Activated naive CD4-positive, alpha-beta T cell treated with anti-CD3 and anti-CD28 coated beads, Interleukin-2, amount 50 U/mL, for 16 hours (primary cell): ENCODE results near the gene TRIM14.
"Not testable (repeated sequence)": the region's sequence is repeated elsewhere in the genome, so short reads cannot be mapped to it uniquely, and the experiment has no call there.

Experiments
- DNase-seq: peaks from one replicate; pipeline ENCODE4 v3.0.0-alpha.2; 2020

TRIM14 gene

GRCh38 chr9:98140503-98140902 is 21.5 kb upstream of the TRIM14 start:
- no peak for DNase-seq

- no peak for DNase-seq
Measured at GRCh38 chr9:98136489-98136888, 17.5 kb upstream of the TRIM14 start.

GRCh38 chr9:98135938-98136337 is 16.9 kb upstream of the TRIM14 start:
- no peak for DNase-seq

GRCh38 chr9:98135558-98135934 is 16.5 kb upstream of the TRIM14 start:
- DNase-seq, result no peak

- no peak for DNase-seq
Measured at GRCh38 chr9:98134702-98135557, 15.9 kb upstream of the TRIM14 start.

GRCh38 chr9:98132806-98133631 is 14.0 kb upstream of the TRIM14 start:
- no peak for DNase-seq

GRCh38 chr9:98132158-98132557 is 13.1 kb upstream of the TRIM14 start:
- DNase-seq, result no peak

GRCh38 chr9:98130576-98131228 is 11.7 kb upstream of the TRIM14 start:
- no peak for DNase-seq

- DNase-seq, result not testable (repeated sequence)
Measured at GRCh38 chr9:98130060-98130459, 11.0 kb upstream of the TRIM14 start.

- DNase-seq, result no peak
Measured at GRCh38 chr9:98129451-98129881, 10.4 kb upstream of the TRIM14 start.

GRCh38 chr9:98128316-98128715 is 9.3 kb upstream of the TRIM14 start:
- DNase-seq, result no peak

GRCh38 chr9:98127226-98127625 is 8.2 kb upstream of the TRIM14 start:
- no peak for DNase-seq

- no peak for DNase-seq
Measured at GRCh38 chr9:98124637-98125426, 5.8 kb upstream of the TRIM14 start.

GRCh38 chr9:98124091-98124490 is 5.1 kb upstream of the TRIM14 start:
- not testable (repeated sequence) for DNase-seq

GRCh38 chr9:98121058-98121457 is 2.0 kb upstream of the TRIM14 start:
- no peak for DNase-seq

GRCh38 chr9:98120476-98120875 is 1.5 kb upstream of the TRIM14 start:
- no peak for DNase-seq

- peak; percentile 37 for DNase-seq
Measured at GRCh38 chr9:98117984-98118639, 910 bp downstream of the TRIM14 start.

- not testable (repeated sequence) for DNase-seq
Measured at GRCh38 chr9:98117097-98117496, 1.9 kb downstream of the TRIM14 start.

GRCh38 chr9:98109052-98109451 is 10.0 kb downstream of the TRIM14 start:
- no peak for DNase-seq

- DNase-seq, result no peak
Measured at GRCh38 chr9:98108531-98109031, 10.4 kb downstream of the TRIM14 start.

GRCh38 chr9:98107926-98108325 is 11.1 kb downstream of the TRIM14 start:
- no peak for DNase-seq

GRCh38 chr9:98105006-98105405 is 14.0 kb downstream of the TRIM14 start:
- no peak for DNase-seq
